Right lobe of liver (tissue), 6 donors: Measurements from ENCODE around the gene HCN3. TPM values are rescaled to one million over a fixed set of nuclear protein-coding genes. Genes with fewer than 3 reads are reported as not detected.

ENCODE experiments used
- ATAC-seq, 4 donors: fragments of 200-7000 bp; cut with Tn5 transposase; one replicate each; pipeline ENCODE4 v1.9.1; 2020; ENCODE audit warnings: mild to moderate bottlenecking in 4 of 4, moderate library complexity in 4 of 4
- DNase-seq, 3 donors: peaks; one replicate each; pipeline ENCODE4 v3.0.0-alpha.2; 2020
- H3K27ac ChIP-seq, 3 donors: fragments of 200-600 bp; one replicate each; pipeline ENCODE4 v1.8.0; 2022
- H3K27me3 ChIP-seq, 2 donors: fragments of 200-600 bp; one replicate each; pipeline ENCODE4 v1.8.0; 2022
- H3K36me3 ChIP-seq, 4 donors: fragments of 200-600 bp; sonication (generic) in 1 of 4; one replicate each; pipeline versions ENCODE4 v1.5.1 to v1.8.0; 2017 to 2022; ENCODE audit warnings: control low read depth in 1 of 4
- H3K4me1 ChIP-seq, 4 donors: fragments of 200-600 bp; sonication (generic) in 1 of 4; one replicate each; pipeline versions ENCODE4 v1.5.1 to v1.8.0; 2017 to 2022; ENCODE audit warnings: control low read depth in 1 of 4
- H3K4me3 ChIP-seq, 3 donors: fragments of 200-600 bp; one replicate each; pipeline ENCODE4 v1.8.0; 2022
- H3K9me3 ChIP-seq, 4 donors: fragments of 200-600 bp; sonication (generic) in 1 of 4; one replicate each; pipeline versions ENCODE4 v1.5.1 to v1.8.0; 2017 to 2022; ENCODE audit warnings: control low read depth in 1 of 4
- CTCF ChIP-seq, 4 donors: fragments of 200-600 bp in 3 of 4; fragments of 450-650 bp in 1 of 4; IDR thresholded peaks; one replicate each; pipeline versions ENCODE4 v1.5.1 to v1.8.0; 2016 to 2022; ENCODE audit warnings: antibody characterized with exemption in 4 of 4, mild to moderate bottlenecking in 2 of 4
- POLR2A ChIP-seq: fragments of 450-650 bp; IDR thresholded peaks from one replicate; pipeline ENCODE4 v1.6.1; 2017; ENCODE audit warnings: antibody characterized with exemption, mild to moderate bottlenecking
- WGBS: methylation state at CpG from one replicate; pipeline ENCODE4 v1.1.6; 2018; ENCODE audit warnings: low coverage, low lambda C conversion rate; ENCODE audit not compliant: insufficient coverage; ENCODE audit errors: missing lambda C conversion rate; 5-methylcytosine and 5-hydroxymethylcytosine counted together
- intact Hi-C, 2 donors: fragments of 100-400 bp; cut with DNase I; formaldehyde crosslinking; loops; one replicate each; pipeline versions ENCODE4 v1.11.2 to v1.14.1; 2022
- total RNA-seq, 6 experiments: library from RNA; depleted of rRNA in 2 of 6; stranded (reverse); fragments of >200 nt in 2 of 6; fragmentation: NEBNext Ultra II Directional in 3 of 6; extraction: Animal tissue kit (Norgen Biotek cat#: 25700) in 3 of 6; gene quantifications; one replicate each; pipeline versions ENCODE4 v1.1.0 to v1.2.4, GENCODE V29; 2016 to 2023
- donor health status: DM: no; HTN: yes; CAD: no.
- donor health status: DM: no; HTN: no; CAD: no.
- donor health status: DM: no; HTN: no; CAD: no.
- donor health status: DM: no; HTN: yes; CAD: no.
- donor health status: DM: no; HTN: yes; CAD: no.

Gene HCN3
- total RNA-seq, 6 experiments from 2014 or later, result 0.56 to 1.6 (median 1.2) TPM

- Histone ChIP-seq H3K9me3 (no peaks in the 10 kb centered on the region), H3K4me3 (peak overlapping the region; percentile 73 to 93 (median 87)), H3K4me1 (peaks cover 0 to 14% (median 1%) of the 10 kb centered on the region in 4 donors), H3K36me3 (peaks cover 0 to 5% (median 0%) of the 10 kb centered on the region in 4 donors), H3K27me3 (no peaks in the 10 kb centered on the region), H3K27ac (peak overlapping the region; percentile 79 to 94 (median 84))
- ATAC-seq, result peak; percentile 84 to 93 (median 88)
- 1% methylated on average over 17 of the region's 44 CpGs for WGBS
- peak; percentile 98 to 99 (median 98) for DNase-seq
- intact Hi-C loops, result loop anchor here (5.0 kb wide), 1 partner anchor 47 kb away; the partner anchor contains the start of gene HCN3 (in 2 of the 2)
- no peak for TF ChIP-seq CTCF (IDR thresholded peaks at IDR 0.05)
- TF ChIP-seq POLR2A, result peak; percentile 66
Observed at GRCh38 chr1:155324037-155324716, 46.9 kb downstream of the HCN3 start.

- H3K4me1 ChIP-seq, result peaks cover 0 to 14% (median 1%) of the 10 kb centered on the region in 4 donors
- peak overlapping the region; percentile 50 to 94 (median 84) for H3K27ac ChIP-seq
- intact Hi-C loops, result loop anchor here (5.0 kb wide), 2 partner anchors 48 to 73 kb away; partner anchors contain the start of gene HCN3 (in 2 of the 2)
Observed at GRCh38 chr1:155324717-155325602, 47.7 kb downstream of the HCN3 start.

GRCh38 chr1:155325603-155325893 is 48.3 kb downstream of the HCN3 start:
- intact Hi-C loops, result loop anchor here in 1 of 2 donors (5.0 kb wide), 1 partner anchor 73 kb away; no protein-coding TSS in a partner anchor
- Histone ChIP-seq H3K9me3 (no peaks in the 10 kb centered on the region), H3K27me3 (no peaks in the 10 kb centered on the region), H3K27ac (no peak overlapping the region), H3K36me3 (peaks cover 0 to 6% (median 2%) of the 10 kb centered on the region in 4 donors), H3K4me1 (peaks cover 0 to 14% (median 1%) of the 10 kb centered on the region in 4 donors), H3K4me3 (no peak overlapping the region)
- ATAC-seq (no peak), DNase-seq (no peak)
- TF ChIP-seq CTCF (IDR thresholded peaks at IDR 0.05) (no peak), POLR2A (no peak)
- WGBS, result 100% methylated on average over 1 of the region's 6 CpGs

More at GRCh38 chr1:155324717-155325602, 47.7 kb downstream of the HCN3 start:
- H3K9me3 ChIP-seq, result no peaks in the 10 kb centered on the region
- peak overlapping the region; percentile 73 to 93 (median 87) for H3K4me3 ChIP-seq
- 9% methylated on average over 19 of the region's 59 CpGs for WGBS
- TF ChIP-seq POLR2A (no peak), CTCF (IDR thresholded peaks at IDR 0.05) (peak; percentile 23 to 34 (median 30))
- H3K36me3 ChIP-seq, result peaks cover 0 to under 1% (median 0%) of the 10 kb centered on the region in 4 donors
- DNase-seq (peak in 2 of 3 donors; percentile 67 to 68), ATAC-seq (peak in 3 of 4 donors; percentile 0 to 2 (median 1))
- H3K27me3 ChIP-seq, result no peaks in the 10 kb centered on the region

- Histone ChIP-seq H3K4me3 (no peak overlapping the region), H3K4me1 (peaks cover 0 to 14% (median 1%) of the 10 kb centered on the region in 4 donors), H3K9me3 (no peaks in the 10 kb centered on the region), H3K36me3 (peaks cover 0 to 10% (median 3%) of the 10 kb centered on the region in 4 donors), H3K27ac (no peak overlapping the region), H3K27me3 (no peaks in the 10 kb centered on the region)
- TF ChIP-seq POLR2A (no peak), CTCF (IDR thresholded peaks at IDR 0.05) (no peak)
- ATAC-seq, result no peak
- no peak for DNase-seq
- 73% methylated on average over 6 of the region's 6 CpGs for WGBS
- intact Hi-C loops, result loop anchor here in 1 of 2 donors (5.0 kb wide), 1 partner anchor 74 kb away; no protein-coding TSS in a partner anchor
Observed at GRCh38 chr1:155326020-155326526, 48.8 kb downstream of the HCN3 start.
